ENCODE results near the gene PARP9. TPM values are rescaled to one million over a fixed set of nuclear protein-coding genes. Genes with fewer than 3 reads are reported as not detected.

PARP9 gene
- total RNA-seq = 39.0 TPM

DNA sequence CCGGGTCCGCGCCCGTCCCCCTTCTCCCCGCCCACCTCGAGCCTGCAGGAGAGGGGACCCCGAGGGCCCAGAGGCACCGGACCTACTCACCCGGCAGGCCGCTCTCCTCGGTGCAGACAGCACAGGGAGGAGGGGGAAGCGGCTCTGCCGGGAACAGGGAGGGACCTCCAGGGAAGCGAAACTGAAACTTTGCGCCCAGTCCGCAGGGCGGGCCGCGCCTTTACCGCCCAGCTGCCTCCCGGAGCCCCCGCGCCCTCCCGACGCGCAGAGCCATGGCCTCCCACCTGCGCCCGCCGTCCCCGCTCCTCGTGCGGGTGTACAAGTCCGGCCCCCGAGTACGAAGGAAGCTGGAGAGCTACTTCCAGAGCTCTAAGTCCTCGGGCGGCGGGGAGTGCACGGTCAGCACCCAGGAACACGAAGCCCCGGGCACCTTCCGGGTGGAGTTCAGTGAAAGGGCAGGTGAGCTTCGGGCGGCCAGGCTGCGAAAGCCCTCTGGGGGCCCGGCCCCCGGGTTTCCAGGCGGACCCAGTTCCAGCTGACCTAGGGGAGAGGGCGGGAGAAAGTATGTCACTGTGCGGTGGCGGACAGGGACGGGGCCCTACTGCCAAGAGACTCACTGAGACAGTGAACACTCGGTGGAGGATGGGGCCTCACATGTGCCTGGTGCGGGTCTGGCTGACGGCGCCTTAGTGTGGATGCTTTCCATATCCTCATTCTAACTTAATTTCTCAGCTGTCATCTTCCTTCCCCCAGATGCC is at the start of gene PARP9, which contains the start of gene DTX3L:
Gene PARP9 (minus strand): TSS at position 146 of the 758 bp plus-strand sequence. CDS start 4,680 bp downstream, outside the sequence.
Gene DTX3L (plus strand): TSS at position 184 of the 758 bp plus-strand sequence. CDS start 89 bp downstream, at position 273.
- DNase-seq (ENCODE audit: low spot score) (peak; percentile 90), ATAC-seq (peak; percentile 94)

DNA sequence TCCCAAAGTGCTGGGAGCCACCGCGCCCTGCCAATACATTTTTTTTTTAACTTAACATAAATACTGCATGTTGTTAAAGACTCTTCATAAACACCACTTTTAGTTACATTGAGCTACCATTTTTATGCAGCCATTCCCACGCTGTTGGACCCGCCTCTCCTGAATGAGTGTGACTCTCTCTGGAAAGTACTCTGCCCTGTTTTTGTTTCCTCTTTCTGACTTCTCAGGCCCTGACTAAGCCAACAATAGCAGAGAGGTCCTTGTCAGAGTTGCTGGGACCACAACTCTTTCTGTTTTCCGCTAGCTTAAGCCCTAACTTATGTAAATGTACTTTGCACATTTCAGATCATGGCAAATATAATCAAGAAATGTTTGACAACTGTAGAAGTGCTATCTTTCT is 48.6 kb upstream of the PARP9 start:
- DNase-seq (ENCODE audit: low spot score) (no peak), ATAC-seq (no peak)

GRCh38 chr3:122609798-122610559 is 45.9 kb upstream of the PARP9 start:
- ATAC-seq (no peak), DNase-seq (ENCODE audit: low spot score) (no peak)

- DNase-seq (ENCODE audit: low spot score) (no peak), ATAC-seq (no peak)
Observed at GRCh38 chr3:122608916-122609315, 44.8 kb upstream of the PARP9 start.

GRCh38 chr3:122606330-122606729 is 42.2 kb upstream of the PARP9 start:
- no peak for ATAC-seq

DNA sequence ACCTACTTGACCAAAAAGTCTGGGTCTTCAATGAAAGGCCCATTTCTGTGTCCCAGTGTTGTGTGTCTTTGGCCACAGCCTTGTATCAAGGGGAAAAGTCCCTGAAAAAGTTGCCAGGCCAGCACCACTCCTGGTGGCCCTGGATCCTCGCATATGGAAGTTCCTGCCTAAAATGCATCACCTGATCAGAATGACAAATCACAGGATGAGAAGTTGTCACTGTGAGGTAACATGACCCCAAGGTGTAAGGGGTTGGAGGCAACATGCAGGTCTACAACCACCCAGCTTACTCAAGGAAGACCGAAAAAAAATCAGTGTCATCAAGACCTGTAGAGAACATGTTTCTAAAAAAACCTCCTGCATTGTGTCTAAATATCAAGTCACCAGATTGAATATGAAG is 39.0 kb upstream of the PARP9 start:
- ATAC-seq (no peak), DNase-seq (ENCODE audit: low spot score) (no peak)

More at GRCh38 chr3:122606330-122606729, 42.2 kb upstream of the PARP9 start:
- no peak for DNase-seq (ENCODE audit: low spot score)

DNA sequence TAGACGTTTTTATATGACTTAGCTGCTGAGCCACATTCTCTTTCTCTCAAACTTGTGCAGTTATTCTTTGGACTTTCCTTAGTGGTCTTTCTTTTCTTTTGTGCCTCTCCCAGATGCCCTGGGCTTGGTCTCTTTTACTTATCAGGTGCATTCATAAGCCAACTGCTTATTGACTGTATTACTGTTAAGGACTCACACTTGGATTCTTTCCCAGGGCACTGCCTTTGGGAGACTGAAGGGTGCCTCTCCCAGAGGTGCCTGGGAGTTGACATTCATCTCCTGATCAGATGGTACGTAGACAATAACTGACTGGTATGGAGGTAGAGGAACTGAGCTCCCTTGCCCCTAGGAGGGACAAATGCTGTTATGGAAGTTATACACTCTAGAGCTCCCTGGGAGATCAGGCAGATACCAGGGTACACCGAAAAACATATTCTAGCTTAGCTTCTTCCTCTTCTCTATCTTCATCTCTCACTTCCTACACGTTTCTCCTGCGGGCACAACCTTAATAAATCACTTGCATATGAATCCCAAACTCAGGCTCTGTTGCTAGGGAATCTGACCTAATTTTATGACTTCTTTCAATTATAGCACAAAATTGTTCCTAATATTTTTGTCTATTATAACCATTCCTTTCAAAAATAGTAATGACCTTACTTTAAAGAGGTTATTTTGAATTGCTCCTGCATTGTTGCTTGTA is 38.1 kb upstream of the PARP9 start:
- DNase-seq (ENCODE audit: low spot score) (no peak), ATAC-seq (peak; percentile 23)

- ATAC-seq (no peak), DNase-seq (ENCODE audit: low spot score) (no peak)
Observed at GRCh38 chr3:122598556-122598955, 34.5 kb upstream of the PARP9 start.

DNA sequence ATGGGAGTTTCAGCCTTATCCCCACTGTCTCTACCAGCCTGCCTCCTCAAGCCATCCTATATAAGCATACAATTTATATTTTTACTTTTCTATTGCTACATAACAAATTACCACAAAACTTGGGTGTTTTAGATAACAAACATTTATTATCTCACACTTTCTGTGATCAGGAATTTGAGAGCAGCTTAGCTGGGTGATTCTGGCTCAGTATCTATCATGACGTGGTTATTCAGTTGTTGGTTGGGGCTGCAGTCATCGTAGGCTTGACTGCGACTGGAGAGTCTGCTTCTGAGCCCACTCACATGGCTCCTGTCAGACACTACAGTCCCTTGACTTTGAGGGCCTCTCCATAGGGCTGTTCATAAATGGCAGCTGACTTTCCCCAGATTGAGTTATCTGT is 34.1 kb upstream of the PARP9 start:
- ATAC-seq = no peak

GRCh38 chr3:122594025-122594424 is 29.9 kb upstream of the PARP9 start:
- ATAC-seq (no peak), DNase-seq (ENCODE audit: low spot score) (no peak)

More for the DNA sequence above, 34.1 kb upstream of the PARP9 start:
- no peak for DNase-seq (ENCODE audit: low spot score)

- ATAC-seq (no peak), DNase-seq (ENCODE audit: low spot score) (no peak)
Observed at GRCh38 chr3:122590610-122591009, 26.5 kb upstream of the PARP9 start.

DNA sequence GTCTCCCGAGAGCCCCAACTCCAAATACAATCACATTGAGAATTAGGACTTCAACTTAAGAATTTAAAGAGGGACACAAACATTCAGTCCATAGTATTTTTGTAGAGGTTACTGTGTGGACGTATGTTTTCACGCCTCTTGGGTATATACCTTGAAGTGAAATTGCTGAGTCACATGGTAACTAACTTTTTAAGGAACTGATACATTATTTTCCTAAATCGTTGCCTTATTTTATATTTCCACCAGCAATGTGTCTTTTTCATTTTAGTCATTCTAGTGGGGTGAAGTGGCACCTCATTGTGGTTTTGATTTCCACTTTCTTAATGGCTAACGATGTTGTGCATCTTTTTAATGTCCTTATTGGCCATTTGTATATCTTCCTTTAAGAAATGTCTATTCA is 25.2 kb upstream of the PARP9 start:
- ATAC-seq = no peak
- no peak for DNase-seq (ENCODE audit: low spot score)

DNA sequence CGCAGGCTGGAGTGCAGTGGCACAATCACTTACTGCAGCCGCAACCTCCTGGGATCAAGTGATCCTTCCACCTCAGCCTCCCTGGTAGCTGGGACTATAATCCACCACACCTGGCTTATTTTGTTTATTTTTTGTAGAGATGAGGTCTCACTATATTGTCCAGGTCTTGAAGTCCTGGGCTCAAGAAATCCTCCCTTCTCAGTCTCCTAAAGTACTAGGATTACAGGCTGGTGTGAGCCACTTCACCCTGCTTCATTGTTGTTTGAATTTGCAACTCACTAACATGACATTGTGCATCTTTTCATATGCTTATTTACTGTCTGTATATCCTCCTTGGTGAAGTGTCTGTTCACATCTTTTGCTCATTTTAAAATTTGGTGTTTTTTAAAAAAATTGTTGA is 23.5 kb upstream of the PARP9 start:
- no peak for DNase-seq (ENCODE audit: low spot score)
- no peak for ATAC-seq

GRCh38 chr3:122586773-122587485 is 22.8 kb upstream of the PARP9 start:
- no peak for DNase-seq (ENCODE audit: low spot score)
- ATAC-seq = no peak

GRCh38 chr3:122586098-122586497 is 22.0 kb upstream of the PARP9 start:
- no peak for ATAC-seq
- no peak for DNase-seq (ENCODE audit: low spot score)

DNA sequence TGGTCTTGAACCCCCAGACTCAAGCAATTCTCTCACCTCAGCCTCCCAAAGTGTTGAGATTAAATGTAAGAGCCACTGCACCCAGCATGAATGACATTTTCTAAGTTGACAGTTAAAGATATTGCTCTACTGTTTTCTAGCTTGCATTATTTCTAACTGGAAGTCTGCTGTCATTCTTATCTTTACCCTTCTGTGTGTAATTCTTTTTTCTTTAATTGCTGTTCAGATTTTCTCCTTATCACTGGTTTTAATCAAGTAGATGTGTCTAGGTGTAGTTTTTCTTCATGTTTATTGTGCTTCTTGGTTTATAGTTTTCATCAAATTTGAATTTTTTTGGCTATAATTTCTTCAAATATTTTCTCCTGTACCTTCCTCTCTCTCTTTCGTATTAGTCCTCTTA is 18.3 kb upstream of the PARP9 start:
- ATAC-seq = no peak
- DNase-seq (ENCODE audit: low spot score) = no peak

DNA sequence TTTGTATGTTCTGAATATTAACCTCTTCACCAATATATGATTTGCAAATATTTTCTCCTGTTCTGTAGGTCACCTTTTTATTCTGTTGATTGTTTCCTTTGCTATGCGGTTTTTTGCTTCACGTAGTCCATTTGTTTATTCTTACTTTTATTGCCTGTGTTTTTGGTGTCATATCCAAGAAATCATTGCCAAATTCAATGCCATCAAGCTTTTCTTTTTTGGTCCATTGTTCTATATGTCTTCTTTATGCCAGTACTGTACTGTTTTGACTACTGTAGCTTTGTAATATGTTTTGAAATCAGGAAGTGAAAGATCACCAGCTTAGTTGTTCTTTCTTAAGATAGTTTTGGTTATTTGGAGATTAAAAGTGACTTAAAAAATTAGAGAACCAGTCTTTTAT is 17.5 kb upstream of the PARP9 start:
- no peak for ATAC-seq
- DNase-seq (ENCODE audit: low spot score) = no peak

- DNase-seq (ENCODE audit: low spot score) (no peak), ATAC-seq (no peak)
Observed at GRCh38 chr3:122580470-122580869, 16.4 kb upstream of the PARP9 start.

GRCh38 chr3:122578069-122578740 is 14.1 kb upstream of the PARP9 start:
- ATAC-seq (no peak), DNase-seq (ENCODE audit: low spot score) (no peak)

GRCh38 chr3:122577409-122578031 is 13.4 kb upstream of the PARP9 start, which contains the start of gene PARP15:
Gene PARP15, plus strand, starts transcription at chr3:122577650. Its CDS starts 18 bp downstream, at chr3:122577668.
- peak; percentile 41 for ATAC-seq
- no peak for DNase-seq (ENCODE audit: low spot score)
